Left renal pelvis (tissue), 4 donors: ENCODE measurements around the gene APBB3. TPM values are rescaled to one million over a fixed set of nuclear protein-coding genes. Genes with fewer than 3 reads are reported as not detected.

Experiments used
- DNase-seq, 4 donors: peaks; one replicate each; pipeline ENCODE4 v3.0.0-alpha.2; 2013; ENCODE audit warnings: low read depth in 4 of 4, low spot score in 3 of 4
- polyA plus RNA-seq, 4 donors: library from polyadenylated mRNA; unstranded; fragments of 120-200 nt; gene quantifications; one replicate each; pipeline ENCODE4 v1.2.1, GENCODE V29; 2013; ENCODE audit not compliant: insufficient read length in 4 of 4

APBB3 gene
- polyA plus RNA-seq, 4 donors = 29.7 to 57.1 (median 37.1) TPM

DNA sequence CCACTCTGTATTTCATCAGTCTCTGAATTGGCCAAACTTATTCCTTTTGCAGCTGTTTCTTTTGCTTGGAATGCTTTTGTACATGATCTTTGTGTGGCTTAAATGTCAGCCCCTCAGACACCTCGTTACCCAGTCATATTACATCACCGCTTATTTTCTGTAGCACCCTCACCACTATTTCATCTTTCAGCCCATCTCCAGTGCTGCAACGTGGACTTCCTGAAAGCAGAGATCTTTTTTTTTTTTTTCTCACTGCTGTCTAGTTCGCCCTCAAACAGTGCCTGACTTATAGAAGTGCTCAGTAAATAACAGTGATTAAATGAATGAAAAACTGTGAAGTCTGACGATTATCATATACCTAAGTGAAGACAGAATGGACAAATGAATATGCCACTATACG lies 8.0 kb downstream of the APBB3 start:
- no peak for DNase-seq

DNA sequence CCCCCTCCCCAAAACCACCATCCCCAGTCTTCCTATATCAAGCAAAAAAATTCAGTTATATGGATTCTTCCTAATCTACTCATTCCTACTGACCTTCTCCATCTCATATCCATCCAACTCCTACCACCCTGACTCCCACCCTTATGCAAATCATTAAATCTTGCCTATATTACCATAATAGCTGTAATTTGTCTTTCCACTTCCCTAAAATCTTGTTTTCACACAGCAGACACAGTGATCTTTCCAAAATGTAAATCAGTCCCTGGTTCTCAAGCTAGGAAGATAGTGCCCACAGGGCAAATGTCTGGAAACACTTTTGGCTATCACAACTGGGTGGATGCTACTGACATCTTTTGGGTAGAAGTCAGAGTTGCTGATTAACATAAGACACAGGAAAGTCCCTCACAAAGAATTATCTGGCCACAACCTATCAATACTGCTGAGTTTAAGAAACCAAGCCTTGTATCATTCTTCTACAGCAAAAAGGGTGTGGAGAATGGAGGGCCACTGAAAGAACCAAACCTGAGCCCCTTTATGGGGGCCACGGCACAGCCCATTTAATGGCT lies 8.6 kb downstream of the APBB3 start:
- no peak for DNase-seq

DNA sequence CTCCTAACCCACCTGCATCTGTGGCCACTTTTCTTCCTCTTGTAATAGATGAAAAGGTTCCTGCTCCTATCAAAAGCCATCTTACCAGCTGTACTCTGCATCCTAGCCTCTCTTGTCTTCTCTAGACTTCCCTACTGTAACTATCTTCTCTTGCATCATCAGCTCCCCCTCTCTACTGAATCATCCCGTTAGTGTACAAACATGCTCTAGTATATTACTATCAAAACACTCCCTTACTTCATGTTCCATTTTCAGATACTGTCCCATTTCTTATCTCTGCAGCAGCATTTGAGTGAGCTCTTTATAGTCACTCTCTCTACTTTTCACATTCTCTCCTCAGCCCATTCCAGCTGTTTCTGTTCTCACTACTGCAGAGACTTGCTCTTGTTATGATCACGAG lies 9.9 kb downstream of the APBB3 start:
- no peak for DNase-seq

DNA sequence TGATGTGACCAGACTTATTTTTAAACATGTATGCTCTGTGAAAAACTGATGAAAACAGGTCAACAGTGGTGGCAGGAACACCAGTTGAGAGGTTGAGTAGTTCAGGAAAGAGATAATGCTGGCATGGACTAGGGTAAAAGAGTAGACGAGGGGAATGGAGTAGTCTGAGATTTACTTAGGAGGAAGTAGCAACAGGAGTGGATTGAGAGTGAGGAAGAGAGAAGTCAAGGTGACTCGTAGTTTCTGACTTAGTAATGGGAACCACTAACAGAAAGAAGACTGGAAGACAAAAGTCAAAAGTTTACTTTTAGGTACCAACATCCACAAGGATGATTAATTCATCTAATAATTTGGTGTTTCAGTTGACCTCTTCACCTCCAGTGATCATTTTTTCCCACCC lies 10.7 kb downstream of the APBB3 start:
- DNase-seq = no peak

DNA sequence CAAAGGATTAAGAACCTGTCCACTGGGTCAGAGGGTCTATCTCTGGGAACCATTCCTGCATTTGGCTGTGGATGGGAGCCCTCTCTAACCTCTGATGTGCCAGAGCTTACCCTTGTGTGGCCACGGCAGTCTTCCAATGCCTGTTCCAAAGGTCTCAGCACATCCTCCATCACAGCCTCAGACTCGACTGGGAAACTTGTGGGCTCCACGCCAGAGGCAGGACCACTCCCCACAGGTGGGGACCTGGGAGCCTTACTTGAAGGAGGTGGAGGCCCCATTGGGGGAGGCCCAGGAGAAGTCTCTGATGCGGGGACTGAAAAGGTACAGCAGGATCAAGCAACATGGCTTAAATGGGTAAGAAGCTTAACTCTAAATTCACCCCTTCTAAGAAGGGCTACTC lies 12.5 kb downstream of the APBB3 start:
- no peak for DNase-seq

DNA sequence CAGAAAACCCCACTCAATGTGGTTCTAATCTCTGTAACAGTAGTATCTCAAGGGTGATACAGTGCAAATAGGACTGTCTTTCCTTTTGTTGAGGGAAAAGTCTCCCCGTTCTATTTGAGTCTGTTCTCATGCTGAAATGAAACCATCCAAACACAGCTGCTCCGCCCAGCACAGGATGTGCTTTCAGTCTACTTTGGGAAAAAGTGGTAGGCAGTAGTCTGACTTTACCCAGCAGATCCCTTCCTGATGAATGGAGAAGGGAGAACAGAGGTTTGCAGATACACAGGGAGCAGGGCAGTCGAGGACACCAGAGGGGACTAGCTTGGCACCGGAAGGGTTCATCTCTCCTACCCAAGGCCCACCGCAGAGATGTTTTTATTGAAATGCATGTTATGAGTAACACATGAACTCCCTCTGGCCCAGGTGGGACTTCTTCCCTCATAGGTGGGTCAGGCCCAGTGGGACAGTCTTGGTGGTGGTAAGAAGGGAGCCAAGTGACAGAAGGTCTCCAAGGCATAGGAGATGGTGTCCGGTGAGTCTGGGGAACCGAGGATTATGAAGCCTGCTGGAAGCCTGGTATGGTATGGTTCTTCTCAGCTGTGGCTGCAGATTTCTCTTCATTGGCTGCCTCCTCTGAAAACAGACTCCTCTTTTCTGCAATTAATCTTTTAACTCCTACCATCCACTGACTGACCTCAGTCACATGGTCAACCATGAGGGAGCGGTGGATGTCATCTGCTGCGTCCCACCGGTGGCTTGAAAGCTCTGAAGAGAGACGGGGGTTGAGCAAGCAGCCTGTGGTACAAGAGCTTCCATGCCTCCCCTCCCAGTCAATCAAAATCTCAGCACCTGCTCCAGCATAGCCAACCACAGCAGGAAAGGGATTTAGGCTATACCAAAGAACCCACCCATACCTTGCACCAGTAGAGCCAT lies 14.0 kb downstream of the APBB3 start:
- no peak for DNase-seq

DNA sequence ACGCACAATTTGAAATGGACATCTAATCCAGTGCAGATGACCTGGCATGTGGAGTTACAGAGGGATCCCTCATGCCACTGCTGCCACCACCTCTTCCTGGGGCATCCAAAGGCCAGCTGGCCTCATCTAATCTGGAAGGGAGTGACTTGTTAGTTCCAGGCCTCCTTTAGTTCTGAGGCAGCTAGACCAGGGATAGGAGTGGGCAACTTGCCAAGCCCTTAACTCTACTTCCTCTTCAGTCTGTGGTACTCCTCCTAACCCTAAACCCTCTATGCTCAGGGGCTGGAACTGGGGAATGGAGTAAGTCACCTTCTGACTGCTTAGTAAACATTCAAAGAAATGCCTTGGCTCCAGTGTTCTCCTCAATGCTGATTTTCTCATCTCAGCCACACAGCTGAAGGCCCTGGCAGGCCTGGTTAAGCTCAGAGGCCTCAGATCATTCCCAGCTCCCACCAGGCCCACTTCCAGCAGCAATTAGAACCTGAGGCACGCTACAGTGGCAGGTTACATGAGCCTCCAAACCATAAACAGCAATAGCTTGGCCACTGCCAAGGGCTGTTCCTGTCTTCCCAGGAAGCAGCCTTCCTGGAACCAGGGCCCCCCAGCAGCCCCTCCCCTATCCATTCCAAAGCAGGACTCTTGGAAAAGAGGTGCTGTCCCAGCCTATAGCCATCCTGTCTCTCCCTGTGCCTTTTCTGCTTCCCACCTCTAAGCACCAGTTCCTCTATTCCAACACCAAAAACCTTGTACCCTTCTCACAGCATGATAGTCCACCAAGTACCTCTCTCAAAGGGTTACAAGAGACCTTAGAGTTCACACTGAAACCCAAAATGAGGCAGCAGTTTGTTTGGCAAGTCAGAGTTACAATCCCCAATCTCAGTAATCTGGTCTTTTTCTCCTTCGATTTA lies 14.9 kb downstream of the APBB3 start:
- no peak for DNase-seq

DNA sequence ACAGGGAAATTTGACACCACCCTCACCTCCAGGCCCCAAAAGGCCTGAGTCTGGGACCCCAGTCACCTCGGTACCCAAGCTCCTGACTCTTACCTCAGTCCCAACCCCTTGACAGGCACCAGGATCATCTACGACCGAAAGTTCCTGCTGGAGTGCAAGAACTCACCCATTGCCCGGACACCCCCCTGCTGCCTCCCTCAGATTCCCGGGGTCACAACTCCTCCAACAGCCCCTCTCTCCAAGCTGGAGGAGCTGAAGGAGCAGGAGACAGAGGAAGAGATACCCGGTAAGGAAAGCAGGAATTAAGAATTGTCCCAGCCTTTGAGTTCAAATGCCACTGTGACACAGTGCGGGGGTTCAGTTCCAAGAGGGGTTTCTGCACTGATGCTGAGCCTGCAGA lies 15.6 kb downstream of the APBB3 start:
- DNase-seq = no peak

DNA sequence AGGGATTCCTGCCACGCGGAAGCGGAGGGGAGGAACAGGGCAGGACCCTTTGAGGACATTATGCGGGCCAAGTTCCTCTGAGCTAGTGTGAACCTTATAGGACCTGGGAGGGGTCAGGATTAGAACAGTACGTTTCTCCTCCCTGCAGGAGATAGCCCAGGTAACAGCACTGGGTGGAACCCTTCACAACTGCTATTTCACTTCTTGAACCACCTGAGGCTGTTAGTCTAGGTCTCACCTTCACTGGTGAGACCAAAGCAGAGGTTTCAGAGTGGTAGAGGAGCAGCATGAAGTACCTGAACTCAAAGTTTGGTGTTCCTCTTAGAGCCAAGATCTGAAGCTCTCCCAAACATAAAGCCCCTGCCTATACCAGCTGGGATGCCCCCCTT lies 16.1 kb downstream of the APBB3 start:
- DNase-seq = no peak

DNA sequence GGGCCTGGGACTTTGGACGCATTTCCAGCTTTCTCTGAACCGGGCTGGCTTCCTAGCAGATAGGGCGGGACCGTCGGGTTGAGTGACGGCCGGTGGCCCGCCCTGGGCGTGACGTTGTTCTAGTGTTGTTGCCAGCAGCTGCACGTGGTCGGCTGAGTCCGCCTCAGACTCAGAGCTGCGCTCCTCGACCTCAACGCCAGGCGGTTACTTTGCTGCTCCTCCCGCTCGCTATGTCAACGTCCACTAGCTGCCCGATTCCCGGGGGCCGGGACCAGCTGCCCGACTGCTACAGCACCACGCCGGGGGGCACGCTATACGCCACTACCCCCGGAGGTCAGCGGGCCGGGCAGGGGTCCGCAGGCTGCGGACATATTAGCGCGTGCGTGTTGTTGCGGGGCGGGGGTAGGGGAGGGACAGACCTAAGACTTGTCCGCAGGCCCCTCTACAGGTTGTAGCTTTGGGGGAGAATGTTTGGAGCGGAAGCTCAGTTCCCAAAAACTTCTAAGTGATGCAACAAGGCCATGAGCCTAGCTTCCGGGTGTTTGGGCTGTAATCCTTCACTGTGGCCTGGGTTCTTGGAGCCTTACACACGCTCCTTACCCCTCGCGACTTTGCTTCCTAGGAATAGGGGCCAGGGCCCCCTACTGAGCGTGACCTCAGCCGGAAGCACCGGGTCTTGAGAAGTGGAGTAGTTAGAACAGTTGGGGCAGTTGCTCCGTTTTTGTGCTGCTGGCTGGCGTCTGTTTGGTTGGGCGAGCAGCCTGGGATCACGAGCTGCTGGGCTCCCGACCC lies 16.7 kb downstream of the APBB3 start, which contains the start of gene EIF4EBP3:
Gene EIF4EBP3 (plus strand): TSS at position 155 of the 792 bp plus-strand sequence. CDS start 76 bp downstream, at position 231.
- peak; percentile 88 to 91 (median 90) for DNase-seq

DNA sequence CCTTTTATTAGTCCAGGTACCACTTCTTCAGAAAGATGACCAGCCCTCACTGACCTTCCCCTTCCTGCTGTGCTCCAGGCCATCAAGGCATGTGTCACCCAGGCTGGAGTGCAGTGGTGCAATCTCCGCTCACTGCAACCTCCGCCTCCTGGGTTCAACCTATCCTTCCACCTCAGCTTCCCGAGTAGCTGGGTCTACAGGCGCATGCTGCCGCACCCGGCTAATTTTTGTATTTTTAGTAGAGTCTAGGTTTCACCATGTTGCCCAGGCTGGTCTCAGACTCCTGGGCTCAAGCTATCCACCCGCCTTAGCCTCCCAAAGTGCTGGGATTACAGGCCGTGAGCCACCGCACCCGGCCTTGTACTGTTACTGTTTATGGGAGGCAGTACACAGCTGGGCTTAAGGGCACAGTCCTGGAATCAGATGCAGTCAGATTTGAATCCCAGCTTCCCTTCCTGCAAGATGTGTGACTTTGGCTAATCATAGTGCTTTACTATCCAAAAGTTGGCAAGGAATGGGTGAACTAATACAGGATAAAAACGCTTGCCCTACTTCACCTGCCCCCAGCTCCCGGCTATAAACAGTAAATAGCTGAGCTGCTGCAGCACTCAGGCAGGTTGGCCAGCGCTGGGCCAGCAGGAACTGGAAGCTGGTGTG lies 17.4 kb downstream of the APBB3 start:
- no peak for DNase-seq

DNA sequence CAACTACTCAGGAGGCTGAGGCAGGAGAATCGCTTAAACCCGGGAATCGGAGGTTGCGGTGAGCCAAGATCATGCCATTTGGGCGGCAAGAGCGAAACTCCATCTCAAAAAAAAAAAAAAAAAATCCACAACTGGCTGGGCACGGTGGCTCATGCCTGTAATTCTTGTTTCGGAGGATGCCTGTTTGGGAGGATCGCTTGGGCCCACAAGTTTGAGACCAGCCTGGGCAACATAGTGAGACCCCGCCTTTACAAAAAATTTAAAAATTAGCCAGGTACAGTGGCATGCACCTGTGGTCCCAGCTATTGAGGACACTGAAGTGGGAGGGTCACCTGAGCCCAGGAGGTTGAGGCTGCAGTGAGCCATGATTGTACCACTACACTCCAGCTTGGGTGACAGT lies 18.8 kb downstream of the APBB3 start:
- no peak for DNase-seq

DNA sequence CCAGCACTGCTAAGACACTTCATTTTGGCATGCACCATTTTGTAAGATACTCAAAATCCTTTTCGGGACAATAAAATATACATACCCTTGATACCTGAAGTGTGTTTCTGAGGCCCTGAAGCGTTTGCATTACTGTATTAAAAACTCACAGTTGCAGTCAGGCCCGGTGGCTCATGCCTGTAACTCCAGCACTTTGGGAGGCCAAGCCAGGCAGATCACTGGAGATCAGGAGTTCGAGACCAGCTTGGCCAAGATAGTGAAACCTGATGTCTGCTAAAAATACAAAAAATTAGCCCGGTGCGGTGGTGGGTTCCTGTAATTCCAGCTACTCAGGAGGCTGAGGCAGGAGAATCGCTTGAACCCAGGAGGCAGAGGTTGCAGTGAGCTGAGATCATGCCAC lies 19.4 kb downstream of the APBB3 start:
- no peak for DNase-seq

DNA sequence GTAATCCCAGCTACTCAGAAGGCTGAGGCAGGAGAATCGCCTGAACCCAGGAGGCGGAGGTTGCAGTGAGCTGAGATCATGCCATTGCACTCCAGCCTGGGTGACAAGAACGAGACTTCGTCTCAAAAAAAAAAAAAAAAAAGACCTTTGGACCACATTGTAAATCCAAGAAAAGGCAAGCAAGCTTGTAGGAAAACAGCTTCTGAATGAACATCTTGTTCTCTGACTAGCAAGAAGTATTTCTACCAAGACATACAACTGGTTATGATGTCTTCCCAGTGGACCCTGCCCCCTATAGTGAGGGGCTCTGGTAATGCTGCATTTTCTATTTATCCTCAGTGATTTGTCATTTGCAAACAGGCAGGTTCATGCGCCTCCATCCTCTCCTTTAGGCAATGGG lies 21.4 kb downstream of the APBB3 start:
- no peak for DNase-seq

DNA sequence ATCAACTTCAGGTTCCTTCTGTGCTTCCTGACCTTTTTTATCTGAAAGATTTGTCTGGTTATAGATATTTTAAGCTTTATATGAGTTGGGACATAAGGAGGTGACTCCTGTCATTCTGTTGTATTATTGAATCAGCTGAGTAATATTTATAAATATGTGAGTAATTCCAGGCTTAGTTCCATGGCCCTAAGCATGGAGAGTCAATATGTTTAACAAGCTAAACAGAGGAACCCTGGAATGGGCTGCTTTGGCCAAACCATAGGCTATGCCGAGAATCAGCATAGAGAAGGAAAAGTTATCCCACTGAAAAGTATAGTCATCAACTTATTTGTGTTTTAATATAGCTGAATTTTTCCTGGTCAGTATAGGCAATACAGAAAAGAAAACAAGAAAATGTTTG lies 24.2 kb downstream of the APBB3 start:
- DNase-seq = no peak

DNA sequence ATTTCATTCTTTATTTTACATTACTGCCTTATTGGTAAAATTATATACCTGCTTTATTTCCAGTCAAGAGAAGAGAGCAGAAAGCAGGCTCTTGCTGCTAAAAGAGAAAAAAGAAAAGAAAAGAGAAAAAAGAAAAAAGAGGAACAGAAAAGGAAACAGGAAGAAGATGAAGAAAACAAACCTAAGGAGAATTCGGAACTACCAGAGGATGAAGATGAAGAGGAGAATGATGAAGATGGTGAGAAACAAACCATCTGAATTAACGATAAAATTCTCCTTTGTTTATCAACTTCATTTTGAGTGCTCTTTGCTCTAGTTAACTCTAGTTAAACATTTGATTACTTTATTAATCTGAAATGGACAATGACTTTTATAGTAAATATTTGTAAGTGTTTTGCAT lies 40.4 kb downstream of the APBB3 start:
- DNase-seq = no peak

DNA sequence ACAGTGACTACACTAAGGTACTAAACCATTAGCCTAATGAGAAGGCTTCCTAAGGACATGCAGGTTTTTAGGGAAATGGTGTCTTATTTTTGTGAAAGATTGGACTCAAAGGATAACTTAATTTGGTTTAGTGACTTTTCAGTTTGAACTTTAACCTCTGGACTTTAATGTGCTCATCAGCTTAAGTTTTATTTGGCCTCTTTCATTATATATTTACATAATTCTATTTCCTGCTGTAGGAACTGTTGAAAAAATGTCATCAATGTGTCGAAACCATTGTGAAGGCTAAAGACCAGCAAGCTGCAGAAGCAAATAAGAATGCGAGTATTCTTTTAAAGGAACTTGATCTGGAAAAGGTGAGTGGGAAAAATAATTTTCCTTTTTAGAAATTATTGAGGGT lies 51.3 kb downstream of the APBB3 start:
- no peak for DNase-seq

DNA sequence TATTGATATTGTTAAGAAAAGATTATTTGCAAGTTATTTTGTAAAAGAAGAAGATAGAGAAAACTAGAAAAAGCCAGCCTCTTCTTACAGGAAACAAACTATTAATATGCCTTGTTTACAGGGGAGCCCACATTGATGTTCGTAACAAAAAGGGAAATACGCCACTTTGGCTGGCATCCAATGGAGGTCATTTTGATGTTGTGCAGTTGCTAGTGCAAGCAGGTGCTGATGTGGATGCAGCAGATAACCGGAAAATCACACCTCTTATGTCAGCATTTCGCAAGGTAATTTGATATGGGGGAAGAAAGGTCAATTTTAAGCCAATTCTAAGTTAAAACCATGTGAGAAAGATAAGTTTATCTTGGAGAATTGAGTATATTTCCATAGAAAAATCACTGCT lies 54.5 kb downstream of the APBB3 start:
- no peak for DNase-seq
